ENCODE measurements around the gene ADPRH.

ADPRH gene

GRCh38 chr3:119628816-119629445 lies 49.6 kb downstream of the ADPRH start:
- no peak for DNase-seq (ENCODE audit: low read depth, low spot score)

- no peak for DNase-seq (ENCODE audit: low read depth, low spot score)
Measured at GRCh38 chr3:119630128-119630879, 51.0 kb downstream of the ADPRH start.

GRCh38 chr3:119630880-119631329 lies 51.6 kb downstream of the ADPRH start:
- no peak for DNase-seq (ENCODE audit: low read depth, low spot score)

- no peak for DNase-seq (ENCODE audit: low read depth, low spot score)
Measured at GRCh38 chr3:119631516-119631915, 52.2 kb downstream of the ADPRH start.

GRCh38 chr3:119632216-119632615 lies 52.9 kb downstream of the ADPRH start:
- no peak for DNase-seq (ENCODE audit: low read depth, low spot score)

- DNase-seq (ENCODE audit: low read depth, low spot score) = no peak
Measured at GRCh38 chr3:119632829-119633228, 53.5 kb downstream of the ADPRH start.

- no peak for DNase-seq (ENCODE audit: low read depth, low spot score)
Measured at GRCh38 chr3:119635719-119636118, 56.4 kb downstream of the ADPRH start.

GRCh38 chr3:119636249-119636648 lies 57.0 kb downstream of the ADPRH start:
- no peak for DNase-seq (ENCODE audit: low read depth, low spot score)

GRCh38 chr3:119636891-119637611 lies 57.8 kb downstream of the ADPRH start:
- DNase-seq (ENCODE audit: low read depth, low spot score) = no peak

GRCh38 chr3:119637679-119638477 lies 58.6 kb downstream of the ADPRH start:
- no peak for DNase-seq (ENCODE audit: low read depth, low spot score)
